H1 (cell line): ENCODE data around the gene WDR43. TPM values are rescaled to one million over a fixed set of nuclear protein-coding genes. Genes with fewer than 3 reads are reported as not detected.

Experiments used
- CTCF ChIA-PET: fragments of 300-600 bp; sonication (Branson Sonifier 250); formaldehyde crosslinking; loops from one replicate; lab custom pipeline; 2021; ENCODE audit not compliant: partially characterized antibody; lab: Charles Lee
- POLR2A ChIA-PET: fragments of 300-600 bp; sonication (Branson Sonifier 250); formaldehyde crosslinking; loops from one replicate; lab custom pipeline; 2021; ENCODE audit warnings: inconsistent platforms; ENCODE audit not compliant: partially characterized antibody; lab: Charles Lee
- DNase-seq, 2 experiments: peaks; one replicate each; pipeline versions ENCODE4 v3.0.0 to v3.0.0-alpha.2; 2010 to 2022; ENCODE audit warnings: low spot score in 2 of 2, low read depth in 1 of 2, mixed read lengths in 1 of 2
- FAIRE-seq: peaks from 2 replicates; lab custom pipeline; 2011; peaks lifted over from hg19 to GRCh38; lab: Jason Lieb, UNC
- H2AFZ ChIP-seq: 2 replicates; pipeline ENCODE4 v1.8.1; 2012; ENCODE audit warnings: low read length, inconsistent platforms
- H2AK5ac ChIP-seq: 2 replicates; pipeline ENCODE4 v1.6.1; 2013; ENCODE audit warnings: low read depth, low read length
- H2BK120ac ChIP-seq: replicated peaks from 2 replicates; pipeline ENCODE3; 2013; ENCODE audit warnings: low read depth, low read length, inconsistent platforms
- H2BK12ac ChIP-seq: 2 replicates; pipeline ENCODE4 v1.6.1; 2013; ENCODE audit warnings: low read depth, low read length
- H2BK15ac ChIP-seq: 2 replicates; pipeline ENCODE4 v1.6.1; 2013; ENCODE audit warnings: low read length
- H2BK20ac ChIP-seq: 2 replicates; pipeline ENCODE4 v1.6.1; 2013; ENCODE audit warnings: low read length
- H2BK5ac ChIP-seq: 2 replicates; pipeline ENCODE4 v1.6.1; 2013; ENCODE audit warnings: low read depth, low read length
- H3K14ac ChIP-seq: 2 replicates; pipeline ENCODE4 v1.6.1; 2013; ENCODE audit warnings: inconsistent platforms; ENCODE audit not compliant: insufficient read length
- H3K18ac ChIP-seq: 2 replicates; pipeline ENCODE4 v1.6.1; 2013; ENCODE audit warnings: low read length; ENCODE audit errors: extremely low read depth
- H3K23ac ChIP-seq: 2 replicates; pipeline ENCODE4 v1.6.1; 2013; ENCODE audit warnings: inconsistent platforms; ENCODE audit not compliant: insufficient read length
- H3K23me2 ChIP-seq: 2 replicates; pipeline ENCODE4 v1.6.1; 2013; ENCODE audit warnings: low read depth, low read length
- H3K27ac ChIP-seq: 2 replicates; pipeline ENCODE4 v1.6.1; 2011; ENCODE audit warnings: low read depth, low read length, inconsistent platforms
- H3K27me3 ChIP-seq, 4 experiments: replicated peaks in 1 of 4; 1 replicate in 1 of 4; 2 replicates in 3 of 4; pipeline versions ENCODE4 v1.6.1 to v1.8.1; 2011 to 2013; ENCODE audit warnings: low read length in 3 of 4, mild to moderate bottlenecking in 3 of 4, inconsistent platforms in 2 of 4, mixed read lengths in 2 of 4, moderate library complexity in 1 of 4; ENCODE audit not compliant: control insufficient read depth in 3 of 4, insufficient read depth in 3 of 4; ENCODE audit errors: extremely low read depth in 1 of 4
- H3K36me3 ChIP-seq, 4 experiments: 2 replicates each; pipeline versions ENCODE4 v1.6.1 to v1.8.1; 2011 to 2013; ENCODE audit warnings: mild to moderate bottlenecking in 4 of 4, low read length in 3 of 4, moderate library complexity in 2 of 4, control low read depth in 1 of 4, inconsistent platforms in 1 of 4; ENCODE audit not compliant: insufficient read depth in 4 of 4, control insufficient read depth in 2 of 4
- H3K4ac ChIP-seq: replicated peaks from 2 replicates; pipeline ENCODE3; 2013; ENCODE audit warnings: low read length, low read depth, mixed read lengths, inconsistent platforms; ENCODE audit not compliant: insufficient read length
- H3K4me1 ChIP-seq, 4 experiments: replicated peaks in 1 of 4; 1 replicate in 1 of 4; 2 replicates in 3 of 4; pipeline versions ENCODE4 v1.6.1 to v1.8.1; 2011 to 2013; ENCODE audit warnings: low read length in 3 of 4, inconsistent platforms in 2 of 4, mixed read lengths in 1 of 4; ENCODE audit not compliant: insufficient read depth in 4 of 4, control insufficient read depth in 3 of 4
- H3K4me2 ChIP-seq, 2 experiments: 2 replicates each; pipeline versions ENCODE4 v1.6.1 to v1.8.1; 2011 to 2013; ENCODE audit warnings: low read depth in 2 of 2, low read length in 2 of 2, control low read depth in 1 of 2, inconsistent platforms in 1 of 2, mild to moderate bottlenecking in 1 of 2; ENCODE audit not compliant: insufficient read depth in 1 of 2
- H3K4me3 ChIP-seq, 4 experiments: fragments of 200-600, 300-600 bp in 1 of 4; sonication (generic), shearing (Covaris generic), sonication (Bioruptor Twin) in 1 of 4; 2 replicates each; pipeline versions ENCODE4 v1.5.1 to v1.8.1; 2011 to 2016; ENCODE audit warnings: low read length in 4 of 4, low read depth in 3 of 4, control low read depth in 2 of 4, inconsistent platforms in 2 of 4, mild to moderate bottlenecking in 2 of 4, mixed read lengths in 1 of 4, moderate library complexity in 1 of 4; ENCODE audit not compliant: insufficient read depth in 2 of 4; ENCODE audit errors: extremely low read depth in 1 of 4
- H3K56ac ChIP-seq: replicated peaks from 2 replicates; pipeline ENCODE3; 2013; ENCODE audit warnings: low read depth, mild to moderate bottlenecking, mixed read lengths, low read length, inconsistent platforms; ENCODE audit not compliant: insufficient read length
- H3K79me1 ChIP-seq: 2 replicates; pipeline ENCODE4 v1.6.1; 2013; ENCODE audit warnings: low read depth, low read length, control low read depth
- H3K79me2 ChIP-seq, 2 experiments: 2 replicates each; pipeline versions ENCODE4 v1.6.1 to v1.8.1; 2012 to 2013; ENCODE audit warnings: low read length in 2 of 2, mild to moderate bottlenecking in 2 of 2, inconsistent platforms in 1 of 2; ENCODE audit not compliant: insufficient read depth in 2 of 2, control insufficient read depth in 1 of 2
- H3K9ac ChIP-seq, 4 experiments: replicated peaks in 1 of 4; 1 replicate in 1 of 4; 2 replicates in 3 of 4; pipeline versions ENCODE4 v1.6.1 to v1.8.1; 2011 to 2013; ENCODE audit warnings: low read depth in 3 of 4, low read length in 3 of 4, control low read depth in 2 of 4, mild to moderate bottlenecking in 2 of 4, moderate library complexity in 2 of 4, inconsistent platforms in 1 of 4; ENCODE audit errors: extremely low read depth in 1 of 4
- H3K9me3 ChIP-seq, 2 experiments: 2 replicates each; pipeline versions ENCODE4 v1.6.1 to v1.8.1; 2012 to 2013; ENCODE audit warnings: mild to moderate bottlenecking in 2 of 2, moderate library complexity in 2 of 2, control low read depth in 1 of 2, inconsistent platforms in 1 of 2, low read depth in 1 of 2, low read length in 1 of 2, mixed read lengths in 1 of 2; ENCODE audit not compliant: insufficient read depth in 2 of 2
- H4K20me1 ChIP-seq, 2 experiments: replicated peaks in 1 of 2; 2 replicates each; pipeline versions ENCODE3 to v1.8.1; 2011 to 2013; ENCODE audit warnings: inconsistent platforms in 2 of 2, low read length in 2 of 2, mild to moderate bottlenecking in 1 of 2; ENCODE audit not compliant: insufficient read depth in 2 of 2, control insufficient read depth in 1 of 2
- H4K5ac ChIP-seq: 2 replicates; pipeline ENCODE4 v1.6.1; 2013; ENCODE audit warnings: low read length, low read depth, mixed read lengths, inconsistent platforms; ENCODE audit not compliant: insufficient read length
- H4K8ac ChIP-seq: 2 replicates; pipeline ENCODE4 v1.8.0; 2013; ENCODE audit warnings: mild to moderate bottlenecking, moderate library complexity, low read length, inconsistent platforms; ENCODE audit not compliant: insufficient read depth; ENCODE audit errors: extremely low read depth
- H4K91ac ChIP-seq: replicated peaks from 2 replicates; pipeline ENCODE3; 2013; ENCODE audit warnings: low read length, mixed read lengths, inconsistent platforms; ENCODE audit not compliant: insufficient read length
- ASH2L ChIP-seq: fragments of 200-600, 300-600 bp; sonication (generic); IDR thresholded peaks from one replicate; pipeline ENCODE4 v1.7.1; 2017; ENCODE audit warnings: low read length
- BRCA1 ChIP-seq: IDR thresholded peaks from 2 replicates; pipeline ENCODE4 v1.6.1; 2012; ENCODE audit warnings: low read depth, low read length, improper control_type of control experiment
- CTCF ChIP-seq, 3 experiments: IDR thresholded peaks; 1 replicate in 2 of 3; 2 replicates in 1 of 3; pipeline versions ENCODE4 v1.5.1 to v1.6.1; 2011; ENCODE audit warnings: low read length in 3 of 3, mild to moderate bottlenecking in 3 of 3, inconsistent platforms in 2 of 3, low read depth in 1 of 3, moderate library complexity in 1 of 3; ENCODE audit not compliant: insufficient read depth in 1 of 3; ENCODE audit errors: control extremely low read depth in 1 of 3
- RAD21 ChIP-seq, 2 experiments: IDR thresholded peaks in 1 of 2; conservative IDR thresholded peaks in 1 of 2; 2 replicates each; pipeline ENCODE4 v1.6.1; 2011; ENCODE audit warnings: low read depth in 2 of 2, low read length in 2 of 2, improper control_type of control experiment in 1 of 2, inconsistent platforms in 1 of 2, mild to moderate bottlenecking in 1 of 2, moderate library complexity in 1 of 2
- WGBS, 2 experiments: shearing (Covaris generic) in 1 of 2; methylation state at CpG; one replicate each; pipeline versions ENCODE4 v1.1.6 to v1.1.7; 2013 to 2015; ENCODE audit warnings: low lambda C conversion rate in 2 of 2, mixed read lengths in 2 of 2, inconsistent platforms in 1 of 2, low coverage in 1 of 2, missing lambda C conversion rate in 1 of 2; ENCODE audit not compliant: insufficient replicate concordance in 2 of 2, insufficient coverage in 1 of 2, insufficient read length in 1 of 2; ENCODE audit errors: extremely low coverage in 1 of 2, missing lambda C conversion rate in 1 of 2; 5-methylcytosine and 5-hydroxymethylcytosine counted together
- polyA plus RNA-seq, 7 experiments: library from polyadenylated mRNA; depleted of rRNA in 3 of 7; stranded (reverse) in 5 of 7; unstranded in 2 of 7; fragments of >200 nt in 5 of 7; fragments of 200-250 nt in 2 of 7; gene quantifications; 1 replicate in 5 of 7; 2 replicates in 1 of 7; 4 replicates in 1 of 7; pipeline versions ENCODE4 v1.2.1 to v1.2.3, GENCODE V29; 2011 to 2013; ENCODE audit warnings: missing spikeins in 2 of 7, mixed read lengths in 2 of 7
- total RNA-seq: library from RNA; stranded (reverse); fragmentation: NEBNext Ultra II Directional; extraction: Animal tissue kit (Norgen Biotek cat#: 25700); gene quantifications from 2 replicates; pipeline ENCODE4 v1.2.1, GENCODE V29; 2021

Gene WDR43
- total and polyA plus RNA-seq, 2 of the 8 experiments (the other 6 are each of a cell fraction or from before 2014, with no cell fraction given): 57.8 to 142 TPM

DNA sequence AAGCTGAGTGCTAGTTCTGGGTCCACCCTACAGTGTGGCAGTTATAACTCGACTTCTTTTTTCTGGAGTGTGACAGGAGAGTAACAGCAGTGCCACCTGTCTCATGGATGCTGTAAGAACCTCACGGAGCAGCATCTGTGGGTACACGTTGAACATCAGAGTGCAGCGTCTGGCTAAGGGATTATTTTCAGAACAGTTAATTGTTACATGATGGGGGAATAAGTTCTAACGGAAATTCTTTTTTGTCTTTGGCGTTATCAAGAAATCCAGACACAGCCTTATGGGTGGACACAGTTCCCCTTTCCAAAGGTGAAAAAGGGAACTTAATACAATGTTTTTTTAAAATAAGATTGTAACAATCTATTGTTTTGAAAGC, 58.4 kb downstream of the WDR43 start:
- H2BK15ac ChIP-seq: no peak overlapping the region
- no peaks in the 10 kb centered on the region for H3K79me2 ChIP-seq
- H4K20me1 ChIP-seq: peaks cover 0 to 3% of the 10 kb centered on the region in 2 experiments
- no peak overlapping the region for H3K4me3 ChIP-seq
- 67% methylated on average over 6 of the region's 6 CpGs; no CpG with 5 or more reads in 1 of the 2 experiments for WGBS, 2 experiments
- peaks cover 4 to 20% (median 14%) of the 10 kb centered on the region in 4 experiments; a peak in 6 of 8 replicates for H3K36me3 ChIP-seq
- no peak overlapping the region for H4K8ac ChIP-seq
- H4K91ac ChIP-seq: no peak overlapping the region
- H2BK12ac ChIP-seq: no peak overlapping the region
- H3K14ac ChIP-seq: no peak overlapping the region
- peaks cover 4 to 9% (median 6%) of the 10 kb centered on the region in 4 experiments; a peak in 6 of 7 replicates for H3K4me1 ChIP-seq
- H2BK120ac ChIP-seq: no peak overlapping the region
- H3K18ac ChIP-seq: no peak overlapping the region
- H4K5ac ChIP-seq: no peak overlapping the region
- FAIRE-seq (no peak), DNase-seq (no peak)
- no peak overlapping the region for H3K27ac ChIP-seq
- H2AFZ ChIP-seq: no peak overlapping the region
- no peak overlapping the region for H2AK5ac ChIP-seq
- no peak overlapping the region for H3K4ac ChIP-seq
- H3K23me2 ChIP-seq: no peaks in the 10 kb centered on the region
- H3K27me3 ChIP-seq: peaks cover 0 to 1% (median 0%) of the 10 kb centered on the region in 4 experiments; a peak in 1 of 7 replicates
- H3K9ac ChIP-seq: no peak overlapping the region
- peak in 1 of 2 experiments; percentile 28; a peak in 2 of 4 replicates for TF ChIP-seq RAD21 (IDR thresholded peaks at IDR 0.05 in 1 of 2, conservative IDR thresholded peaks at IDR 0.05 in 1 of 2; ENCODE audit: low read depth in 2 of 2, low read length in 2 of 2)
- TF ChIP-seq BRCA1: no peak
- no peak for TF ChIP-seq ASH2L
- TF ChIP-seq CTCF (IDR thresholded peaks at IDR 0.05; ENCODE audit: control extremely low read depth in 1 of 3, insufficient read depth in 1 of 3, low read depth in 1 of 3, low read length in 3 of 3): peak in 2 of 3 experiments; percentile 4 to 17; a peak in 2 of 4 replicates
- TF ChIP-seq, all 59 proteins: peak for 2
- Histone ChIP-seq H2BK20ac (no peak overlapping the region), H3K9me3 (peaks cover 14 to 21% of the 10 kb centered on the region in 2 experiments; a peak in 3 of 4 replicates), H3K23ac (no peak overlapping the region), H3K56ac (no peak overlapping the region), H3K4me2 (peak overlapping the region in 1 of 2 experiments; percentile 38; a peak in 2 of 4 replicates), H3K79me1 (no peaks in the 10 kb centered on the region), H2BK5ac (no peak overlapping the region)
- ChIA-PET POLR2A (no interaction called here), CTCF (interaction anchor here (0.6 to 1.8 kb wide), 4 partner anchors 16 to 164 kb away, joined by 3 to 8 read pairs (median 4); no protein-coding TSS in a partner anchor)
